Type B pancreatic cell (in vitro differentiated cells): ENCODE measurements around the gene PACC1. TPM values are rescaled to one million over a fixed set of nuclear protein-coding genes. Genes with fewer than 3 reads are reported as not detected.

Experiments used
- DNase-seq: peaks from one replicate; pipeline ENCODE4 v3.0.0; 2021; ENCODE audit warnings: mixed read lengths; ENCODE audit not compliant: unreplicated experiment; ENCODE audit errors: extremely low spot score
- H3K27ac Mint-ChIP-seq: 2 replicates; pipeline ENCODE4 v1.8.0; 2021; ENCODE audit warnings: mild to moderate bottlenecking, mixed read lengths
- H3K27me3 Mint-ChIP-seq: 2 replicates; pipeline ENCODE4 v1.8.0; 2021; ENCODE audit warnings: mixed read lengths
- H3K36me3 Mint-ChIP-seq: 2 replicates; pipeline ENCODE4 v1.8.0; 2021; ENCODE audit warnings: mixed read lengths
- H3K4me1 Mint-ChIP-seq: one replicate; pipeline ENCODE4 v1.8.0; 2021; ENCODE audit warnings: mixed read lengths; ENCODE audit not compliant: unreplicated experiment
- H3K4me3 Mint-ChIP-seq: 2 replicates; pipeline ENCODE4 v1.8.0; 2021; ENCODE audit warnings: mild to moderate bottlenecking, mixed read lengths
- H3K9me3 Mint-ChIP-seq: 2 replicates; pipeline ENCODE4 v1.8.0; 2021; ENCODE audit warnings: mixed read lengths
- total RNA-seq: library from RNA; stranded (reverse); gene quantifications from 2 replicates; pipeline ENCODE4 v1.2.1, GENCODE V29; 2021; ENCODE audit warnings: low replicate concordance
- TF ChIP-seq, protein P1 (sequence below): fragments of 200-600 bp; sonication (generic); conservative IDR thresholded peaks from 2 replicates; pipeline ENCODE4 v1.5.0; 2021; ENCODE audit warnings: antibody characterized with exemption, mild to moderate bottlenecking

Gene PACC1
- total RNA-seq, 1 donor from 2014 or later = 20.4 TPM

GRCh38 chr1:212346601-212347000 lies 68.1 kb downstream of the PACC1 start:
- no peak overlapping the region for H3K4me3 Mint-ChIP-seq
- no peaks in the 10 kb centered on the region for H3K9me3 Mint-ChIP-seq
- no peak overlapping the region for H3K27ac Mint-ChIP-seq

DNA sequence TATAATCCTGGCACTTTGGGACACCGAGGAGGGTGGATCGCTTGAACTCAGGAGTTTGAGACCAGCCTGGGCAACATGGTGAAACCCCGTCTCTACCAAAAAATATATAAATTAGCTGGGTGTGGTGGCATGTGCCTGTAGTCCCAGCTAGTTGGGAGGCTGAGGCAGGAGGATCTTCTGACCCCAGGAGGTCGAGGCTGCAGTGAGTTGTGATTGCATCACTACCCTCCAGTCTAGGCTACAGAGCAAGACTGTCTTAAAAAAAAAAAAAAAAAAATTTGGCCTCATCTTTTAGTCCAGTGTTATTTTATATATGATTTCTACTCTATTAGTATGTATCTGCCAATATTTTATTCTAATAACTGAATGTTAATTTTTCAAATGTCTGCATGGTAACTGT lies 69.8 kb downstream of the PACC1 start:
- H3K27me3 Mint-ChIP-seq = no peaks in the 10 kb centered on the region
- no peaks in the 10 kb centered on the region for H3K4me1 Mint-ChIP-seq
- H3K4me3 Mint-ChIP-seq = no peak overlapping the region
- TF ChIP-seq, protein P1, sequence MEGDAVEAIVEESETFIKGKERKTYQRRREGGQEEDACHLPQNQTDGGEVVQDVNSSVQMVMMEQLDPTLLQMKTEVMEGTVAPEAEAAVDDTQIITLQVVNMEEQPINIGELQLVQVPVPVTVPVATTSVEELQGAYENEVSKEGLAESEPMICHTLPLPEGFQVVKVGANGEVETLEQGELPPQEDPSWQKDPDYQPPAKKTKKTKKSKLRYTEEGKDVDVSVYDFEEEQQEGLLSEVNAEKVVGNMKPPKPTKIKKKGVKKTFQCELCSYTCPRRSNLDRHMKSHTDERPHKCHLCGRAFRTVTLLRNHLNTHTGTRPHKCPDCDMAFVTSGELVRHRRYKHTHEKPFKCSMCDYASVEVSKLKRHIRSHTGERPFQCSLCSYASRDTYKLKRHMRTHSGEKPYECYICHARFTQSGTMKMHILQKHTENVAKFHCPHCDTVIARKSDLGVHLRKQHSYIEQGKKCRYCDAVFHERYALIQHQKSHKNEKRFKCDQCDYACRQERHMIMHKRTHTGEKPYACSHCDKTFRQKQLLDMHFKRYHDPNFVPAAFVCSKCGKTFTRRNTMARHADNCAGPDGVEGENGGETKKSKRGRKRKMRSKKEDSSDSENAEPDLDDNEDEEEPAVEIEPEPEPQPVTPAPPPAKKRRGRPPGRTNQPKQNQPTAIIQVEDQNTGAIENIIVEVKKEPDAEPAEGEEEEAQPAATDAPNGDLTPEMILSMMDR = no peak
- no peak for DNase-seq
- no peaks in the 10 kb centered on the region for H3K9me3 Mint-ChIP-seq
- peaks cover 4% of the 10 kb centered on the region for H3K36me3 Mint-ChIP-seq
- no peak overlapping the region for H3K27ac Mint-ChIP-seq

More at GRCh38 chr1:212346601-212347000, 68.1 kb downstream of the PACC1 start:
- H3K36me3 Mint-ChIP-seq = peaks cover 8% of the 10 kb centered on the region
- TF ChIP-seq, protein P1 = no peak
- H3K4me1 Mint-ChIP-seq = no peaks in the 10 kb centered on the region
- no peak for DNase-seq
- no peaks in the 10 kb centered on the region for H3K27me3 Mint-ChIP-seq

DNA sequence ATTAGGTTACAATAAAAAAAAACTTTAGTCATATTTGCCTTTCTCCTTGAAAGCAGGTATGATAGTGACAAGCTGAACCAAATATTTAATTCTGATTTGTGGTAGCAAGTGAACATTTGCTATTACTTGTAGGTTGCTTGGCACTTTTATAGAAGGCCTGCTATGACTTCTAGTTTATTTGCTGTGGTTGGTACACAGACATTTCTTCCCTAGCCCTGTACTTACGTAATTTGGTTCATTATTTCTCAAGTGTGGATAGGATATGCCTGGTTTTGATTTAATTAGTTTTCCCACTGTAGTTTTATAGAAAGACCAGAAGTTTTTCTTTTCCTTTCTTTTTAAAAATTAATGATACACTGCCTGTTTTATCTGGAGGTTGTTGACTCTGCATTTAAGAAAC lies 73.6 kb downstream of the PACC1 start:
- Mint-ChIP-seq H3K36me3 (peaks cover 9% of the 10 kb centered on the region), H3K27ac (no peak overlapping the region), H3K9me3 (no peaks in the 10 kb centered on the region), H3K4me1 (no peaks in the 10 kb centered on the region), H3K4me3 (no peak overlapping the region), H3K27me3 (no peaks in the 10 kb centered on the region)
- TF ChIP-seq, protein P1 = no peak
- no peak for DNase-seq

GRCh38 chr1:212329105-212329504 lies 85.6 kb downstream of the PACC1 start:
- Mint-ChIP-seq H3K27ac (no peak overlapping the region), H3K27me3 (no peaks in the 10 kb centered on the region), H3K4me3 (no peak overlapping the region), H3K36me3 (peaks cover 15% of the 10 kb centered on the region), H3K9me3 (no peaks in the 10 kb centered on the region), H3K4me1 (no peaks in the 10 kb centered on the region)
- TF ChIP-seq, protein P1 = no peak
- DNase-seq = no peak

- Mint-ChIP-seq H3K27me3 (no peaks in the 10 kb centered on the region), H3K36me3 (peaks cover 8% of the 10 kb centered on the region), H3K27ac (no peak overlapping the region), H3K4me3 (no peak overlapping the region), H3K4me1 (no peaks in the 10 kb centered on the region), H3K9me3 (peaks cover 2% of the 10 kb centered on the region)
- DNase-seq = no peak
- TF ChIP-seq, protein P1 = no peak
Measured at GRCh38 chr1:212328248-212328647, 86.4 kb downstream of the PACC1 start.

DNA sequence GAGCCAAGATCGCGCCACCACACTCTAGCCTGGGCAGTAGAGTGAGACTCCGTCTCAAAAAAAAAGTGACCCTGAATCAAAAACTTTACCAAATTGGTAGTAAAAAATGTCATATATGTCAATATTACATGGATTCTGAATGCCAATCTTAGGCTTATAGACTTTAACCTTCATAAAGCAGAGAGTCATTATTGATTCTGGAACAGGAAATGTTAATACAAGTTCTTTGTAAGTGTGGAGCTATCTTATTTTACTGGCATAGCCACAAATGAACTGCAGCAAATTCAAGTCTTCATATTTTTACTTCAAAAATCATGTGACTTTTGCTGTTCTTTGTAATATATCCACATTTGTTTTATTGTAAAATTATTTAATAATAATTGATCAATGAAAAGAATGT lies 88.1 kb downstream of the PACC1 start:
- Mint-ChIP-seq H3K9me3 (peaks cover 4% of the 10 kb centered on the region), H3K4me3 (no peak overlapping the region), H3K27ac (no peak overlapping the region), H3K36me3 (peaks cover 10% of the 10 kb centered on the region), H3K27me3 (no peaks in the 10 kb centered on the region), H3K4me1 (no peaks in the 10 kb centered on the region)
- DNase-seq = no peak
- TF ChIP-seq, protein P1 = no peak
